Measurements from ENCODE around the gene UQCR10. TPM values are rescaled to one million over a fixed set of nuclear protein-coding genes. Genes with fewer than 3 reads are reported as not detected.

The UQCR10 gene
- 100 and 116 TPM in 2 replicates for total RNA-seq (2014; rRNA removed; shearing (Covaris generic))

- Histone ChIP-seq H3K27me3 (no peaks in the 10 kb centered on the region), H3K9me3 (replicated peaks) (no peaks in the 10 kb centered on the region), H3K27ac (peak within 1 kb of the TSS; percentile 90), H3K36me3 (peaks cover 14% of the 10 kb centered on the region; the same call in 1 of the 2 replicates), H3K4me3 (peak within 1 kb of the TSS; percentile 74), H3K4me1 (no peaks in the 10 kb centered on the region)
- DNase-seq: peak; percentile 92 to 93
These were observed at the start of gene UQCR10 for GRCh38 chr22:29767171-29768051. Gene UQCR10, plus strand, starts transcription at chr22:29767369. Its CDS starts 30 bp downstream, at chr22:29767399.

GRCh38 chr22:29717789-29718188 lies 49.4 kb upstream of the UQCR10 start:
- Histone ChIP-seq H3K4me3 (no peak overlapping the region), H3K27me3 (no peaks in the 10 kb centered on the region), H3K27ac (no peak overlapping the region), H3K36me3 (no peaks in the 10 kb centered on the region), H3K9me3 (replicated peaks) (no peaks in the 10 kb centered on the region), H3K4me1 (peaks cover 36% of the 10 kb centered on the region)
- DNase-seq: no peak

GRCh38 chr22:29718949-29719898 lies 47.9 kb upstream of the UQCR10 start:
- Histone ChIP-seq H3K27me3 (no peaks in the 10 kb centered on the region), H3K4me1 (peaks cover 21% of the 10 kb centered on the region), H3K36me3 (no peaks in the 10 kb centered on the region), H3K27ac (no peak overlapping the region), H3K4me3 (no peak overlapping the region), H3K9me3 (replicated peaks) (no peaks in the 10 kb centered on the region)
- no peak for DNase-seq

GRCh38 chr22:29719899-29720645 lies 47.1 kb upstream of the UQCR10 start, which contains the start of gene CABP7:
Gene CABP7, plus strand, starts transcription at chr22:29720003. Its CDS starts 422 bp downstream, at chr22:29720425.
- no peak within 1 kb of the TSS for H3K27ac ChIP-seq
- no peak within 1 kb of the TSS for H3K4me3 ChIP-seq
- DNase-seq: no peak
- H3K27me3 ChIP-seq: no peaks in the 10 kb centered on the region
- peaks cover 13% of the 10 kb centered on the region for H3K4me1 ChIP-seq
- H3K36me3 ChIP-seq: no peaks in the 10 kb centered on the region
- no peaks in the 10 kb centered on the region for H3K9me3 ChIP-seq (replicated peaks)

GRCh38 chr22:29720811-29721323 lies 46.3 kb upstream of the UQCR10 start:
- H3K4me3 ChIP-seq: no peak overlapping the region
- H3K27me3 ChIP-seq: no peaks in the 10 kb centered on the region
- no peak overlapping the region for H3K27ac ChIP-seq
- no peaks in the 10 kb centered on the region for H3K9me3 ChIP-seq (replicated peaks)
- DNase-seq: no peak
- H3K36me3 ChIP-seq: no peaks in the 10 kb centered on the region
- peaks cover 6% of the 10 kb centered on the region for H3K4me1 ChIP-seq

GRCh38 chr22:29722151-29722550 lies 45.0 kb upstream of the UQCR10 start:
- Histone ChIP-seq H3K27ac (no peak overlapping the region), H3K9me3 (replicated peaks) (no peaks in the 10 kb centered on the region), H3K4me3 (no peak overlapping the region), H3K36me3 (no peaks in the 10 kb centered on the region), H3K4me1 (no peaks in the 10 kb centered on the region), H3K27me3 (no peaks in the 10 kb centered on the region)
- DNase-seq: no peak

GRCh38 chr22:29722587-29722986 lies 44.6 kb upstream of the UQCR10 start:
- no peak overlapping the region for H3K4me3 ChIP-seq
- no peak overlapping the region for H3K27ac ChIP-seq
- H3K9me3 ChIP-seq (replicated peaks): no peaks in the 10 kb centered on the region
- no peak for DNase-seq
- H3K36me3 ChIP-seq: no peaks in the 10 kb centered on the region
- H3K27me3 ChIP-seq: no peaks in the 10 kb centered on the region
- no peaks in the 10 kb centered on the region for H3K4me1 ChIP-seq

GRCh38 chr22:29723766-29724165 lies 43.4 kb upstream of the UQCR10 start:
- H3K9me3 ChIP-seq (replicated peaks): no peaks in the 10 kb centered on the region
- DNase-seq: no peak
- no peak overlapping the region for H3K4me3 ChIP-seq
- no peaks in the 10 kb centered on the region for H3K36me3 ChIP-seq
- no peak overlapping the region for H3K27ac ChIP-seq
- no peaks in the 10 kb centered on the region for H3K4me1 ChIP-seq
- no peaks in the 10 kb centered on the region for H3K27me3 ChIP-seq

- no peaks in the 10 kb centered on the region for H3K27me3 ChIP-seq
- H3K4me3 ChIP-seq: no peak overlapping the region
- DNase-seq: no peak
- H3K27ac ChIP-seq: no peak overlapping the region
- no peaks in the 10 kb centered on the region for H3K4me1 ChIP-seq
- H3K9me3 ChIP-seq (replicated peaks): no peaks in the 10 kb centered on the region
- H3K36me3 ChIP-seq: no peaks in the 10 kb centered on the region
These were observed 42.3 kb upstream of the UQCR10 start for GRCh38 chr22:29724843-29725242.

GRCh38 chr22:29726106-29726505 lies 41.1 kb upstream of the UQCR10 start:
- DNase-seq: no peak
- no peaks in the 10 kb centered on the region for H3K27me3 ChIP-seq
- no peaks in the 10 kb centered on the region for H3K36me3 ChIP-seq
- no peak overlapping the region for H3K4me3 ChIP-seq
- H3K27ac ChIP-seq: no peak overlapping the region
- H3K4me1 ChIP-seq: no peaks in the 10 kb centered on the region
- no peaks in the 10 kb centered on the region for H3K9me3 ChIP-seq (replicated peaks)

GRCh38 chr22:29726512-29727130 lies 40.5 kb upstream of the UQCR10 start:
- Histone ChIP-seq H3K4me1 (no peaks in the 10 kb centered on the region), H3K27me3 (no peaks in the 10 kb centered on the region), H3K9me3 (replicated peaks) (no peaks in the 10 kb centered on the region), H3K4me3 (no peak overlapping the region), H3K27ac (no peak overlapping the region), H3K36me3 (no peaks in the 10 kb centered on the region)
- no peak for DNase-seq

GRCh38 chr22:29727131-29727523 lies 40.0 kb upstream of the UQCR10 start:
- DNase-seq: peak; percentile 63 to 64
- Histone ChIP-seq H3K4me3 (no peak overlapping the region), H3K36me3 (no peaks in the 10 kb centered on the region), H3K27ac (no peak overlapping the region), H3K4me1 (no peaks in the 10 kb centered on the region), H3K27me3 (no peaks in the 10 kb centered on the region), H3K9me3 (replicated peaks) (no peaks in the 10 kb centered on the region)

GRCh38 chr22:29729161-29729560 lies 38.0 kb upstream of the UQCR10 start:
- H3K4me1 ChIP-seq: no peaks in the 10 kb centered on the region
- no peak overlapping the region for H3K27ac ChIP-seq
- no peaks in the 10 kb centered on the region for H3K27me3 ChIP-seq
- no peak for DNase-seq
- H3K9me3 ChIP-seq (replicated peaks): no peaks in the 10 kb centered on the region
- no peaks in the 10 kb centered on the region for H3K36me3 ChIP-seq
- no peak overlapping the region for H3K4me3 ChIP-seq

Measured in SJCRH30 (cell line).